ENCODE measurements around the gene REX1BD. TPM values are rescaled to one million over a fixed set of nuclear protein-coding genes. Genes with fewer than 3 reads are reported as not detected.
"Not testable (repeated sequence)": the region's sequence is repeated elsewhere in the genome, so short reads cannot be mapped to it uniquely, and the experiment has no call there.

The REX1BD gene
- polyA plus RNA-seq, 1 donor from 2014 or later = 214 TPM

GRCh38 chr19:18591735-18592385 is 3.3 kb downstream of the REX1BD start:
- Histone ChIP-seq H3K4me2 (ENCODE audit: low read length) (no peak overlapping the region), H4K20me1 (ENCODE audit: insufficient read depth) (no peaks in the 10 kb centered on the region), H3K4me3 (ENCODE audit: low read length) (no peak overlapping the region), H3K27ac (ENCODE audit: low read length) (no peak overlapping the region), H3K79me2 (replicated peaks; ENCODE audit: insufficient read depth, low read length) (no peaks in the 10 kb centered on the region), H2AFZ (ENCODE audit: low read depth, low read length) (no peak overlapping the region), H3K9me3 (ENCODE audit: low read length) (no peaks in the 10 kb centered on the region), H3F3A (ENCODE audit: insufficient read depth, low read length, poor library complexity, severe bottlenecking) (no peaks in the 10 kb centered on the region), H3K9ac (ENCODE audit: low read length) (no peak overlapping the region), H3K9me2 (ENCODE audit: insufficient read depth, low read length) (no peaks in the 10 kb centered on the region), H3K27me3 (ENCODE audit: insufficient read depth, low read depth, low read length) (no peaks in the 10 kb centered on the region), H3K36me3 (ENCODE audit: insufficient read depth, low read length) (no peaks in the 10 kb centered on the region)
- no peak for TF ChIP-seq EZH2 (IDR thresholded peaks at IDR 0.05; ENCODE audit: borderline replicate concordance, insufficient read depth, low read length, poor library complexity, severe bottlenecking)
- TF ChIP-seq REST (IDR thresholded peaks at IDR 0.05; ENCODE audit: borderline replicate concordance) = no peak
- no peak for TF ChIP-seq SMC3 (conservative IDR thresholded peaks at IDR 0.05; ENCODE audit: poor library complexity)
- TF ChIP-seq, protein P1, sequence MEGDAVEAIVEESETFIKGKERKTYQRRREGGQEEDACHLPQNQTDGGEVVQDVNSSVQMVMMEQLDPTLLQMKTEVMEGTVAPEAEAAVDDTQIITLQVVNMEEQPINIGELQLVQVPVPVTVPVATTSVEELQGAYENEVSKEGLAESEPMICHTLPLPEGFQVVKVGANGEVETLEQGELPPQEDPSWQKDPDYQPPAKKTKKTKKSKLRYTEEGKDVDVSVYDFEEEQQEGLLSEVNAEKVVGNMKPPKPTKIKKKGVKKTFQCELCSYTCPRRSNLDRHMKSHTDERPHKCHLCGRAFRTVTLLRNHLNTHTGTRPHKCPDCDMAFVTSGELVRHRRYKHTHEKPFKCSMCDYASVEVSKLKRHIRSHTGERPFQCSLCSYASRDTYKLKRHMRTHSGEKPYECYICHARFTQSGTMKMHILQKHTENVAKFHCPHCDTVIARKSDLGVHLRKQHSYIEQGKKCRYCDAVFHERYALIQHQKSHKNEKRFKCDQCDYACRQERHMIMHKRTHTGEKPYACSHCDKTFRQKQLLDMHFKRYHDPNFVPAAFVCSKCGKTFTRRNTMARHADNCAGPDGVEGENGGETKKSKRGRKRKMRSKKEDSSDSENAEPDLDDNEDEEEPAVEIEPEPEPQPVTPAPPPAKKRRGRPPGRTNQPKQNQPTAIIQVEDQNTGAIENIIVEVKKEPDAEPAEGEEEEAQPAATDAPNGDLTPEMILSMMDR (IDR thresholded peaks at IDR 0.05; ENCODE audit: poor library complexity, severe bottlenecking) = no peak
- no peak for TF ChIP-seq POLR2AphosphoS5 (IDR thresholded peaks at IDR 0.05)
- TF ChIP-seq MXI1 (conservative IDR thresholded peaks at IDR 0.05; ENCODE audit: poor library complexity, severe bottlenecking) = no peak
- no peak for TF ChIP-seq RAD21 (conservative IDR thresholded peaks at IDR 0.05)
- no peak for TF ChIP-seq EP300 (conservative IDR thresholded peaks at IDR 0.05; ENCODE audit: poor library complexity, severe bottlenecking)
- no peak for TF ChIP-seq TAF1 (IDR thresholded peaks at IDR 0.05; ENCODE audit: low read depth)

- H3K4me3 ChIP-seq (ENCODE audit: low read length); H3K9me3 ChIP-seq (ENCODE audit: low read length); H3K4me2 ChIP-seq (ENCODE audit: low read length); H3K9ac ChIP-seq (ENCODE audit: low read length); H3F3A ChIP-seq (ENCODE audit: insufficient read depth, low read length, poor library complexity, severe bottlenecking); H4K20me1 ChIP-seq (ENCODE audit: insufficient read depth); H3K9me2 ChIP-seq (ENCODE audit: insufficient read depth, low read length); H3K27me3 ChIP-seq (ENCODE audit: insufficient read depth, low read depth, low read length); H3K27ac ChIP-seq (ENCODE audit: low read length); H3K79me2 ChIP-seq (replicated peaks; ENCODE audit: insufficient read depth, low read length); H2AFZ ChIP-seq (ENCODE audit: low read depth, low read length); H3K36me3 ChIP-seq (ENCODE audit: insufficient read depth, low read length): not testable (repeated sequence)
Measured at GRCh38 chr19:18592732-18593131, 4.1 kb downstream of the REX1BD start.
